IPS DF 4.7 (cell line): ENCODE data around the gene KLF16.

ENCODE experiments used
- DNase-seq: peaks from one replicate; pipeline ENCODE4 v3.0.0-alpha.2; 2013; ENCODE audit warnings: low spot score; ENCODE audit errors: extremely low read depth

Gene KLF16

DNA sequence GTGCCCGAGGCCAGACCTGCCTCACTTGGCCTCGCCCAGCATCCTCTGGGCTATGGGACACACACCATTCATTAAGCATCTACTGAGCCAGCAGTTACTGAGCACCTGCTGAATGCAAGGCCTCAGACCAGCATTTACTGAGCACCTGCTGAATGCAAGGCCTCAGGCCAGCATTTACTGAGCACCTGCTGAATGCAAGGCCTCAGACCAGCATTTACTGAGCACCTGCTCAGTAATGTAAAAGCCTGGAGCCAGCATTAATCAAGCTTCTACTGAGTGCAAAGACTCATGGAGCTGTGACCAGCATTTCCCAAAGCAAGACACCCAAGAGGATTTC, 55.0 kb downstream of the KLF16 start:
- no peak for DNase-seq

DNA sequence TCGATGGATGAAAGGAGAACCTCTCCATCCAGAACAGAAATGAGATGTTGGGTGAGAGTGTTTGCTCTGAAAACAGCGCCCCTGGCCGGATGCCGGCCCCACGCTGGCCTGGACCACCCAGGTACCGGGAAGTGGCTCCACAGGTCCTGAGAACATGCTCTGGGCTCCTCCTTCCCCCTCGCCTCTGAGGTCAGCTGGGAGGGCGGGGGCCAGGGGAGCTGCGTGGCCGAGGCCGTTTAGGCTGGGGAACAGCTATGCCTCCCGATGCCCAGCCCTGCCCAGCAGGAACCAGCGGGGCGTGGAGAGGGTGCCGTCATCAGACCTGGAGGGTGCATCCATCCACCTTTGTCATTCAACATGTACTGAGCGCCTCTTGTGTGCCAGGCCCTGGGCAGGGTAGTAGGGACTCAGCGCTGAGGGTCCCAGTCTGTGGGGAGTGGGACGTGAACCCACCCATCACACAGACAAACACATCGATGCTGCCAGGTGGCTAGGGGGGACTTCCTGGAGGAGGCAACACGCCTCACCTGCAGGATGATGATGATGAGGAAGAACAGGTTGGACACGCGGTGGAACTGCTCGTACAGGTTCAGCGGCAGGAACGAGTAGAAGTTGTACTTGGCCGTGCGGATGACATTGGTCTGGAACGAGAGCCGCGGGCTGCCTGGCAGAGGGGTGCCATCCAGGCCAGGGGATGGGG, 55.5 kb downstream of the KLF16 start:
- DNase-seq = no peak

DNA sequence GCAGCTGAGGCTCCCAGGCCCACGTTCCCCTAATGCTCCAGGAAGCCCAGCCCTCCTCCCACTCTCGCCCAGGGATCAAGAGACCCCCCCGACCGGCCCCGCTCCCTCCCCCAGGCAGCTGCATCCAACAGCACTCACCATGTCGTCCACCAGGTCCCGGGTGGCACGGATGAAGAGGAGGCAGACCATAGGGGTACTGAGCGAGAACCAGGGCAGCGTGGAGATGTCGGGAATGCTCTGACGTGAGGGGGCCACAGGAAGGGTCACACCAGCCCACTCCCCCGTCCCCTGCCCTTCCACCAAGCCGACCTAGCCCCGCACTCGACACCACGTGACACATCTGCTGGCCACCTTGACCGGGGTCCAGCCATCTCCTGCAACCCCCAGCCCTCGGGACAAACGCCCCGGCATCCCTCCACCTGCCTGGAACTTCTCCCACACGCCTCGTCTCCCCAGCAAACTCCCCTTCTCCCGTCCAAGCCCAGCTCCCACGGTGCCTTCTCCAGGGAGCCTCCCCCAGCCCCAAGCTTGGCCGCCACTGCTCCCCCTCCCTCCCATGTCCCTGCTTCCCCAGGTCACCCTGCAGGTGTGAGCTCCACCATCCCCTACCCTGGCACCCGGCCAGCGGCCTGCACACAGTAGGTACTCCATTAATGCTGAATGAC, 56.2 kb downstream of the KLF16 start:
- no peak for DNase-seq

DNA sequence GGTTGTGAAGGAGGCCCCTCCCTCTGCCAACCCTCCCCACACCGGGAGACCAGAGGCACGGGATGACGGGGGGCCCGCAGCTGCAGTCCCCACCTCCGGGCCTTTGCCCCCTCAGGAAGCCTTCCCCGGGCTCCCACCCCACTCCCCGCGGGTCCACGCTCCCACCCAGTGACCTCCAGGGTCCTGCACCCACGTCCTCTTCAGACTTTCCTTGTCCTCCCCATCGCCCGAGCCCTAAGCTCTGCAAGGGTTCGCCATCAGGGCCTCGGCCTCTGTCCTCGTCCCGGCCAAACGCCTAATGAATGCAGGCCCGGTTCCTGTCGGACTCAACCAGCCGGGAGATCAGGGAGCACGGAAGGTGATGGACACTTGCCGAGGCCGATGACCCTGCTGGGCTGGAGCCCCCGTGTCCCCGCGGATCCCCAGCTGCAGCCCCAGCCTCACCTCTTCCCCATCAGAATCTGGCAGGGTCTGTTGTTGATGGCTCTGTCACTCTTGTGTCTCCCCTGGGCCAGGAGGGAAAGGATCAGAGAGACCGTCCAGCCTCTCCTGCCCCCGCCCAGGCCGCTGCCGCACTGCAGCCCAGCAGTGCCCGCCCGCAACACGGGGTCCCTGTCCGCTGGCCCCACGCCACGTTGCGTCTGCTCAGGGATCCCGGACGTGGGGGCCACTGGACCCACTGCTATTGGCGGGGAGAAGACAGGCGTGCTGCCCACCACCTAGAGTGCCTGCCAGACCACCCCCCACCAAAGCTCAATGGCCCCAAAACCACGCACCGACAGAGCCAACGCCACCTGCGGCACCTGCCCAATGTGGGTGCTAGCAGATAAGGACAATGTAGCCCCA, 57.0 kb downstream of the KLF16 start:
- DNase-seq = no peak

DNA sequence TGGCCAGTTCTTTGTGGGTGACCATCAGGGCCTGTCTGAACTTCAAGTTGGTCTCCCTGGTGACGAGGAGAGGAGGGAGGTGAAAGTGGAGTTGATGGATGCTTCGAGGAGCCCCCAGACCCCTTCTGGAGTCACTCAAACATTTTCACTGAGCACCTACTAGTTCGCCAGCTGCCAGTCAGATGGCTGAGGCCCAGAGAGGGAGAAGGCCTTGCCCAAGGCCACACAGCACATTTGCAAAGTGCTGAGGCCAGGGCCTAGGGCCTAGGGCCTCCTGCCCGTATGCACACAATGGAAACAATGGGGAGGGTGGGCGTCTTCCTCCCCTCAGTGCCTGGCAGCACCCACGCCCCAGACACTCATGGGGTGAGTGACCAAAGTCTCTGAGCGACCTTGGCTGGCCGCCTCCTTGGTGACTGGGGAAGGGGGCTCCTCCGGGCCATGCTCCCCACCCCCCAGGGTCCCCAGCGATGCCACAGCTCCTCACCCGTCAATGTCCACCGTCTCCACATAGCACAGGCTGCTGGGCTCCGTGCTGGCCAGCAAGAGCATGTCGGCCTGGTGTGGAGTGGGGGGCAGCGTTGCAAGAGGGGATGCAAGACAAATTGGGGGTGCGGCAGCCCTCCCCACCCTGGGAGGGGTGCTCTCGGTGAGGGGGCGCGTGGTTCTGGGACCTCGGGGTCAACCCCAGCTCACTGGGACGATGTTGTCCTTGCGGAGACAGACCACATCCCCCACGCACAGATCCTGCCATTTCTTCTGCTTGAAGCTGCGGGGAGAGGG, 57.8 kb downstream of the KLF16 start:
- no peak for DNase-seq

DNA sequence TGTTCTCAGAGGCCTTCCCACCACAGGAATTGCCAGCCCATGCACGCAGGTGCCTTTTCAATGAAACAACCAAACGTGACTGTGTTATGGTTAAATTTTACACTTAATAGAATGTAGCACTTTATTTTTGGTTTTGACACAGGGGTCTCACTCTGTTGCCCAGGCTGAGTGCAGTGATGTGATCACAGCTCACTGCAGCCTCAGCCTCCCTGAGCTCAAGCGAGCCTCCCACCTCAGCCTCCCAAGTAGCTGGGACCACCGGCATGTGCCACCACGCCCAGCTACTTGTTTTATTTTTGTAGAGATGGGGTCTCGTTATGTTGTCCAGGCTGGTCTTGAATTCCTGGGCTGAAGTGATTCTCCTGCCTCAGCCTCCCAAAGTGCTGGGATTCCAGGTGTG, 58.5 kb downstream of the KLF16 start:
- DNase-seq = no peak
